Skeletal muscle tissue (tissue), 4 donors: ENCODE data around the gene PLS3. TPM values are rescaled to one million over a fixed set of nuclear protein-coding genes. Genes with fewer than 3 reads are reported as not detected.
"Not testable (repeated sequence)": the region's sequence is repeated elsewhere in the genome, so short reads cannot be mapped to it uniquely, and the experiment has no call there.

Source experiments
- H3K27ac ChIP-seq: one replicate; pipeline ENCODE4 v1.7.0; 2013; ENCODE audit warnings: mild to moderate bottlenecking, low read depth, low read length, inconsistent platforms
- H3K27me3 ChIP-seq, 3 donors: one replicate each; pipeline ENCODE4 v1.7.0; 2013; ENCODE audit warnings: low read length in 3 of 3; ENCODE audit not compliant: control insufficient read depth in 3 of 3, insufficient read depth in 3 of 3
- H3K36me3 ChIP-seq, 3 donors: one replicate each; pipeline ENCODE4 v1.7.0; 2013; ENCODE audit warnings: low read length in 3 of 3; ENCODE audit not compliant: control insufficient read depth in 3 of 3, insufficient read depth in 3 of 3
- H3K4me1 ChIP-seq, 3 donors: one replicate each; pipeline ENCODE4 v1.7.0; 2013; ENCODE audit warnings: low read length in 3 of 3, mild to moderate bottlenecking in 3 of 3; ENCODE audit not compliant: control insufficient read depth in 3 of 3, insufficient read depth in 3 of 3
- H3K4me3 ChIP-seq, 3 donors: one replicate each; pipeline ENCODE4 v1.7.0; 2013; ENCODE audit warnings: low read length in 3 of 3
- H3K9ac ChIP-seq, 3 donors: one replicate each; pipeline ENCODE4 v1.7.0; 2013; ENCODE audit warnings: low read length in 3 of 3, mild to moderate bottlenecking in 3 of 3, moderate library complexity in 2 of 3, low read depth in 1 of 3
- H3K9me3 ChIP-seq, 3 donors: one replicate each; pipeline ENCODE4 v1.7.0; 2013; ENCODE audit warnings: low read length in 3 of 3; ENCODE audit not compliant: control insufficient read depth in 3 of 3
- total RNA-seq: library from RNA; depleted of rRNA; stranded (reverse); fragments of >200 nt; gene quantifications from one replicate; pipeline ENCODE4 v1.2.3, GENCODE V29; 2014
- donor health status: Osteomylitis.

Gene PLS3
- total RNA-seq, 1 donor from 2014 or later, result 71.0 TPM

DNA sequence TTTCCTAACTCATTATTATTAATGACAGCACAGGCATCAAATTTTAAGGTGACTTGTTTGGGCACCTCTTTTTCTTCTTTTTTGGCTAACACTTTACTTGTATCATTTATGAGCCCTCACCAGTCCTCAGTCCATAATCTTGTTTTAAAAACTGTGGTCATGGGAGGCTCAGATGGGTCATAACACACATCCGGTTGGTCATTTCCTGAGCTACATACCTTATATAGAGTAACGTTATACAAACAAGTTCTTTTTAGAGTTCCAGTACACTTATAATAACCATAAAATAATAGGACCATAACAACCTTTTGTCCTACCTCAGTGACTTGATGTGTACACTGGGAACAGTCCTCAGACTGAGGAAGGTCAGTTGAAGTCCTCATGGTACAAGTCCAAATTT lies 21.1 kb upstream of the PLS3 start:
- Histone ChIP-seq H3K36me3 (no peaks in the 10 kb centered on the region), H3K9me3 (no peaks in the 10 kb centered on the region), H3K4me1 (no peaks in the 10 kb centered on the region), H3K27me3 (no peaks in the 10 kb centered on the region), H3K9ac (no peak overlapping the region), H3K4me3 (no peak overlapping the region), H3K27ac (no peak overlapping the region)

DNA sequence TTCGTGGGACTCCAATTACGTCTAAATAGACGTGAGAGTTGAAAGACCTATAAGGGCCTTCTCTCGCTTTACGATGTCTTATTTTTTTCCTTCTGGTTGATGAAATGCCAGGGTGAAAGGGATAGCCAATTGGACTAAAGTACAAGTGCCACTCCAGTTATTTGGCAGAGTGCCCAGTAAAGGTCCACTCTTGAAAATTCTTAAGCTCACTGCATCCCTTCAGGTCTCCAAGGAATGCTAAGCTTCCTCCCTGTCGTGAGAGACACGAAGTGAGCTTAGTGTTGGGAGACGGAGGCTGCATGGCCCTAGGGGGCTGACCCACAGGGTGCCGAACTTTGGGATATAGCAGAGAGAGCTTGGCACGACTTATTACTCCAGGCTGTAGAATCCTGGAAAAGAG lies 19.9 kb upstream of the PLS3 start:
- H3K27ac ChIP-seq, H3K4me1 ChIP-seq, H3K9ac ChIP-seq, H3K4me3 ChIP-seq, H3K9me3 ChIP-seq, H3K36me3 ChIP-seq, H3K27me3 ChIP-seq: not testable (repeated sequence)

DNA sequence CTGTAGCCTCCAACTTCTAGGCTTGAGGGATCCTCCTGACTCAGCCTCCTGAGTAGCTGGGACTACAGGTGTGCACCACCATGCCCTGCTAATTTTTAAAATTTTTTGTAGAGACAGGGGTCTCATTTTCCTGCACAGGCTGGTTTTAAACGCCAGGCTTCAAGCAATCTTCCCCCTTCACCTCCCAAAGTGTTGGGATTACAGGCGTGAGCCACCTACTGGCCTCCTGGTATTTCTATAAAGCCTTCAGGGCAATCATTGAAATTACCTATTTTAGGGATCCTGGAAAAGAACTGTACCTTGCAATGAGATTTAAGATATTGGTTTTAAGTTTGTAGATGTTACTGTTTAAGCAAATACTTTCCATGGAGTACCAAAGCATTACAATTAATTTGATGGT lies 13.5 kb upstream of the PLS3 start:
- Histone ChIP-seq H3K27ac (no peak overlapping the region), H3K9ac (no peak overlapping the region), H3K27me3 (no peaks in the 10 kb centered on the region), H3K4me3 (no peak overlapping the region), H3K4me1 (no peaks in the 10 kb centered on the region), H3K36me3 (no peaks in the 10 kb centered on the region), H3K9me3 (no peaks in the 10 kb centered on the region)

DNA sequence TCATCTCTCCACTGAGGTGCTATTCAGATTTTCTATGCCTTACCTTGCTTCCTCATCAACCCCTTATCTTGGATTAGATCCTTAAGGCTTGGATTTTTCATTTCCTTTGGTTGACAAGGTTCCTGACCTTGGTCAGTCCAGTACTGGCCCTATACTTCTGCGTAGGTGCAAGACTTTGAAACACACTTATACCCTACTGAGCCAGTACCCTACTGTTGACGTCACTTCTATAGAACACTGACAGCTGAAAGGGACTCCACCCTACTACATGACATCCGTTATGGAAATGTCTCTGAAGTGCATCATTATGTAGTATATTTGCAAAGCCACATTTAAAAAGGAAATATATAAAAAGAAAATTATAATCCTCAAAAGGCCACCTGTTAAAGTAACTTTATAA lies 12.0 kb upstream of the PLS3 start:
- H3K27me3 ChIP-seq, result no peaks in the 10 kb centered on the region
- no peaks in the 10 kb centered on the region for H3K4me1 ChIP-seq
- H3K4me3 ChIP-seq, result no peak overlapping the region
- H3K9ac ChIP-seq, result no peak overlapping the region
- no peak overlapping the region for H3K27ac ChIP-seq
- H3K36me3 ChIP-seq, result no peaks in the 10 kb centered on the region
- H3K9me3 ChIP-seq, result no peaks in the 10 kb centered on the region

GRCh38 chrX:115553171-115553570 lies 7.8 kb upstream of the PLS3 start:
- no peak overlapping the region for H3K27ac ChIP-seq
- no peak overlapping the region for H3K4me3 ChIP-seq
- H3K36me3 ChIP-seq, result no peaks in the 10 kb centered on the region
- H3K9ac ChIP-seq, result no peak overlapping the region
- no peaks in the 10 kb centered on the region for H3K27me3 ChIP-seq
- no peaks in the 10 kb centered on the region for H3K4me1 ChIP-seq
- H3K9me3 ChIP-seq, result no peaks in the 10 kb centered on the region

GRCh38 chrX:115559672-115560071 lies 1.3 kb upstream of the PLS3 start:
- Histone ChIP-seq H3K4me1 (peaks cover 0 to 5% (median 3%) of the 10 kb centered on the region in 3 donors), H3K4me3 (no peak overlapping the region), H3K36me3 (no peaks in the 10 kb centered on the region), H3K9me3 (no peaks in the 10 kb centered on the region), H3K27me3 (peaks cover 0 to 17% (median 0%) of the 10 kb centered on the region in 3 donors), H3K27ac (no peak overlapping the region), H3K9ac (no peak overlapping the region)

GRCh38 chrX:115560211-115560977 lies 580 bp upstream of the PLS3 start:
- Histone ChIP-seq H3K27me3 (peaks cover 0 to 17% (median 0%) of the 10 kb centered on the region in 3 donors), H3K4me3 (peak overlapping the region; percentile 76 to 85 (median 81)), H3K9me3 (no peaks in the 10 kb centered on the region), H3K27ac (peak overlapping the region; percentile 83), H3K36me3 (no peaks in the 10 kb centered on the region), H3K9ac (peak overlapping the region; percentile 76 to 87 (median 80)), H3K4me1 (peaks cover 0 to 5% (median 3%) of the 10 kb centered on the region in 3 donors)

DNA sequence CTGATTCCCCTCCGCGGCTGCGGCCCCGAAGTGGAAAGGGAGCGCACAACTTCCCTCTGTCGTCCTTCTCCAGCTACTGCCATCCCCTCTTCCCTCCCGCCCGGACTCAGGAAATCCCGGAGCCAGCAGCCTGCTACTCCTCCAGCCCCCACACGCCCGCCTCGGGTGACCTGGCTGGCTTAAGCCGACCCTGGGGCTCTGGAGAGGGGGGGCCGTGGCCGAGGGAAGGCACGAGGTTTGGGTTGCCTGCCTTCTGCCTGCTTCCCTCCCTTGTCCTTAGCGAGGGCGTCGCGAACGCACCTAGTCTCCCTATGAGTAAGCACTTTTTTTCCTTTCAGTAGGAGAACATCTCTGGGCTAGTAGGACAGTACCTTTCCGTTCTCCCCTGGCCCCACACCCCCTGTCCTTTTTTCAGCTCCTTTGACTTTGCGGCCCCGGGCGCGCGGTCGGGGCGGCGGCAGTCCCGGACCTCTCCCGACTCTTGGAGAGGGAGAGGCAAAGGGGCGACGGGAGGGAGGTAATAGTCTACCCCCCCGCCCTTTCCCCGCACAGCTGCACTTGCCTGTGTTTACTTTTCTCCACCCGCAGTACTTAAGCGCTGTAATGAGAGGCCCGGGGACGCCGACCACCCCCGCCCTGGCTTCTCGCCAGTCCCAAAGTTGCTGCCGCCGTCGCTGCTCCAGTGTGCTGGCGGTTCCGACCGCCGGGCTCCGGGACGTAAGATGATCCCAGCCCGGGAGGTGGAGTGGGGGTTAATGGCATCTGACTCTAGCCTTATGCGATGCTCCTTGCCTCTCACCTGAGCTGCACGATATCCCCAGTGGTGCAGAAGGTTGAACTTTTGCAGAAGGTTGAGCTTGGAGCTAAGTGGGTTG lies 868 bp downstream of the PLS3 start:
- no peaks in the 10 kb centered on the region for H3K9me3 ChIP-seq
- H3K9ac ChIP-seq, result peak overlapping the region; percentile 76 to 87 (median 80)
- H3K4me3 ChIP-seq, result peak overlapping the region; percentile 76 to 85 (median 81)
- peaks cover 0 to 17% (median 0%) of the 10 kb centered on the region in 3 donors for H3K27me3 ChIP-seq
- H3K36me3 ChIP-seq, result no peaks in the 10 kb centered on the region
- H3K4me1 ChIP-seq, result peaks cover 0 to 5% (median 3%) of the 10 kb centered on the region in 3 donors
- peak overlapping the region; percentile 83 for H3K27ac ChIP-seq

DNA sequence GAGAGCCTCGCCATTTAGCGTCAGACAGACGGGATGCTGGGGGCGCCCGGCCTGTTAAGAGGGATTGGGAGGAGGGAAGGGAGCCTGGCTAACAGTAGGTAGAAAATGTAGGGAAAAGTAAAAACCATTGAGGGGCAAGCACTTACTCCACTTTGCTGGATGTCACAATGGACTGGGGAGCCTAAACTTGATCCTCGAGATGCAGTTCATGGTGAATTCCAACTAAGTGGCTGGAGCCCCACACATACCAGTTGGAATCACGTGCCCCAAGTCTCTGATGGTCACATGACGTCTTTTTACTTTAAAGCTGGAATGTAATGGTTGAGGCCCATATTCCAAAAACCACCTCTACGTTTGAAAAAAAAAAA lies 1.5 kb downstream of the PLS3 start:
- Histone ChIP-seq H3K4me3 (peak overlapping the region; percentile 76 to 85 (median 81)), H3K27ac (peak overlapping the region; percentile 83), H3K27me3 (peaks cover 0 to 17% (median 0%) of the 10 kb centered on the region in 3 donors), H3K9ac (peak overlapping the region; percentile 76 to 87 (median 80)), H3K4me1 (peaks cover 0 to 5% (median 3%) of the 10 kb centered on the region in 3 donors), H3K36me3 (no peaks in the 10 kb centered on the region), H3K9me3 (no peaks in the 10 kb centered on the region)

GRCh38 chrX:115563633-115564162 lies 2.7 kb downstream of the PLS3 start:
- Histone ChIP-seq H3K36me3 (no peaks in the 10 kb centered on the region), H3K4me1 (peaks cover 0 to 5% (median 3%) of the 10 kb centered on the region in 3 donors), H3K4me3 (peak overlapping the region in 1 of 3 donors; percentile 48), H3K9ac (no peak overlapping the region), H3K27me3 (peaks cover 0 to 17% (median 0%) of the 10 kb centered on the region in 3 donors), H3K27ac (peak overlapping the region; percentile 13), H3K9me3 (no peaks in the 10 kb centered on the region)
